K562 (cell line): ENCODE data around the gene C10orf95. TPM values are rescaled to one million over a fixed set of nuclear protein-coding genes. Genes with fewer than 3 reads are reported as not detected.
A peak's percentile ranks its signal among the peaks of the same experiment; 100 is the strongest.

ENCODE experiments used
- ESRRA ChIP-seq: fragments of 450-650 bp; IDR thresholded peaks from 2 replicates; pipeline ENCODE4 v1.6.1; 2014; ENCODE audit warnings: low read depth, mild to moderate bottlenecking, moderate library complexity, borderline replicate concordance
- EZH2 ChIP-seq: IDR thresholded peaks from 2 replicates; pipeline ENCODE4 v1.6.1; 2012; ENCODE audit warnings: low read depth, mild to moderate bottlenecking, inconsistent platforms, low read length, borderline replicate concordance
- MTA3 ChIP-seq: fragments of 450-650 bp; formaldehyde crosslinking; IDR thresholded peaks from 2 replicates; pipeline ENCODE4 v1.6.1; 2017; ENCODE audit warnings: mild to moderate bottlenecking, borderline replicate concordance
- NFIX ChIP-seq: fragments of 250-450 bp; sonication (Bioruptor Pico); IDR thresholded peaks from 2 replicates; pipeline ENCODE4 v1.4.0; 2020; ENCODE audit warnings: low read depth, mild to moderate bottlenecking, moderate library complexity
- PHB ChIP-seq: fragments of 250-450 bp; sonication (Bioruptor Pico); IDR thresholded peaks from 2 replicates; pipeline ENCODE4 v1.5.0; 2021
- ZFP30 ChIP-seq: fragments of 250-450 bp; sonication (Bioruptor Pico); IDR thresholded peaks from 2 replicates; pipeline ENCODE4 v1.8.0; 2022; ENCODE audit warnings: moderate library complexity, mild to moderate bottlenecking, inconsistent platforms, borderline replicate concordance
- ZFX ChIP-seq: sonication (generic); formaldehyde crosslinking; IDR thresholded peaks from 2 replicates; pipeline ENCODE4 v1.8.0; 2022; ENCODE audit warnings: mild to moderate bottlenecking, missing genetic modification reagents, moderate library complexity
- ZNF274 ChIP-seq: IDR thresholded peaks from 2 replicates; pipeline ENCODE4 v1.6.1; 2011; ENCODE audit warnings: low read depth, mild to moderate bottlenecking, low read length, moderate library complexity, borderline replicate concordance
- ZNF445 ChIP-seq: fragments of 250-450 bp; sonication (Bioruptor Pico); IDR thresholded peaks from 2 replicates; pipeline ENCODE4 v1.4.0; 2020; ENCODE audit warnings: low read depth, mild to moderate bottlenecking, moderate library complexity
- polyA plus RNA-seq, 8 experiments: library from polyadenylated mRNA; depleted of rRNA in 4 of 8; stranded (reverse) in 5 of 8; unstranded in 3 of 8; fragments of >200 nt; fragmentation: Nextera tagmentation in 2 of 8; fragmentation: Illumina TruSeq in 1 of 8; extraction: Ambion mirVana in 2 of 8; extraction: Trizol in 1 of 8; gene quantifications; 2 replicates each; pipeline versions ENCODE4 v1.2.1 to v1.2.3, GENCODE V29; 2011 to 2014; ENCODE audit warnings: inconsistent platforms in 1 of 8, missing spikeins in 1 of 8
- total RNA-seq, 7 experiments: library from RNA; depleted of rRNA in 6 of 7; stranded (reverse); fragments of >200 nt in 6 of 7; fragmentation: Illumina TruSeq in 2 of 7; extraction: Trizol in 2 of 7; gene quantifications; 2 replicates each; pipeline versions ENCODE4 v1.2.1 to v1.2.3, GENCODE V29; 2011 to 2021; ENCODE audit warnings: low replicate concordance in 1 of 7
- TF ChIP-seq, protein P1 (sequence below): sonication (generic); formaldehyde crosslinking; IDR thresholded peaks from 2 replicates; pipeline ENCODE4 v1.8.1; 2023; ENCODE audit warnings: mild to moderate bottlenecking, missing genetic modification reagents, moderate library complexity
- TF ChIP-seq, protein P2 (sequence below): fragments of 200-800 bp; sonication (Bioruptor generic); IDR thresholded peaks from 2 replicates; pipeline ENCODE4 v1.6.1; 2016; ENCODE audit warnings: missing genetic modification characterization, missing compliant biosample characterization
- TF ChIP-seq, protein P3 (sequence below): fragments of 450-650 bp; IDR thresholded peaks from 2 replicates; pipeline ENCODE4 v1.6.1; 2014; ENCODE audit warnings: low read depth, mild to moderate bottlenecking, moderate library complexity, borderline replicate concordance
- TF ChIP-seq, protein P4 (sequence below): fragments of 250-450 bp; sonication (Bioruptor Pico); IDR thresholded peaks from 2 replicates; pipeline ENCODE4 v1.8.0; 2022; ENCODE audit warnings: inconsistent platforms
- TF ChIP-seq, protein P5 (sequence below): fragments of 250-450 bp; sonication (Bioruptor Pico); IDR thresholded peaks from 2 replicates; pipeline ENCODE4 v1.9.0; 2021; ENCODE audit warnings: mild to moderate bottlenecking, inconsistent platforms

The C10orf95 gene
- total and polyA plus RNA-seq, 9 of the 15 experiments (the other 6 are each of a cell fraction or from before 2014, with no cell fraction given): 0.03 to 0.41 (median 0.17) TPM; not detected in 1

DNA sequence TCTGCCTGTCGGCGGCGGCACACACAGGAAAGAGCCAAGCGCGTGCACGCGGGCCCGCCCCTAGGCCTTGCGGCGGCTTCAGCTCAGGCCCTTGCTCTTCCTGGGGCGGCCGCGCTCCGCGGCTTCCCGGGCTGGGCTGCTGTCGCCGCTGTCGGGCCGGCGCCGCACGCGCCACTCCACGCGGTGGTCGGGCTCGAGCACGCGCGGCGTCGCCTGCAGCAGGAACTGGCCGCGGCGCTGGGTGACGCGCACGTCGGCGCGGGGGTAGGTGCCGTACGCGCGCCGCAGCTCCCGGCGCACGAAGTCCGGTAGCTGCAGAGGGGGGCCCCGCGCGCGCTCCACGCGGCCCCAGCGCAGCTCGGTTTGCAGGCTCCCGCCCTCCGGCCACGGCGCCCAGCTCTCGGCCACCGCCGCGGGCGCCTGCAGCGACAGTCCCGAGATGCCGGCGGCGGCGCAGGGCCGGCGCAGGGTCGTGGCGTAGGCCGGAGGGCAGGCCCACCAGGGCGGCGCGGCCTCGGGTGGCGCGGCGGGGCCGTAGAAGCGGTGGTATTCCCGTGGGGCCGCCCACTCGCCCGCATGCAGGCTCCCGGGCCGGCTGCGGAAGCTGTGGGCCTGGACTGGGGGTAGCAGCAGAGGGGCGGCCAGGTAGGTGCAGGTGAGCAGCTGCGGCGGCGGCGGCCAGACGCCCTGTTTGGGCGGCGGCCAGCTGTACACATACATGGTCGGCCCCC is 804 bp downstream of the C10orf95 start (continued):
- TF ChIP-seq ZFP30 (CRISPR knock-in tag): no peak
- TF ChIP-seq, protein P1, sequence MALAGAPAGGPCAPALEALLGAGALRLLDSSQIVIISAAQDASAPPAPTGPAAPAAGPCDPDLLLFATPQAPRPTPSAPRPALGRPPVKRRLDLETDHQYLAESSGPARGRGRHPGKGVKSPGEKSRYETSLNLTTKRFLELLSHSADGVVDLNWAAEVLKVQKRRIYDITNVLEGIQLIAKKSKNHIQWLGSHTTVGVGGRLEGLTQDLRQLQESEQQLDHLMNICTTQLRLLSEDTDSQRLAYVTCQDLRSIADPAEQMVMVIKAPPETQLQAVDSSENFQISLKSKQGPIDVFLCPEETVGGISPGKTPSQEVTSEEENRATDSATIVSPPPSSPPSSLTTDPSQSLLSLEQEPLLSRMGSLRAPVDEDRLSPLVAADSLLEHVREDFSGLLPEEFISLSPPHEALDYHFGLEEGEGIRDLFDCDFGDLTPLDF (CRISPR knock-in tag): peak; percentile 81; the same call in 1 of the 2 replicates
- TF ChIP-seq, protein P2, sequence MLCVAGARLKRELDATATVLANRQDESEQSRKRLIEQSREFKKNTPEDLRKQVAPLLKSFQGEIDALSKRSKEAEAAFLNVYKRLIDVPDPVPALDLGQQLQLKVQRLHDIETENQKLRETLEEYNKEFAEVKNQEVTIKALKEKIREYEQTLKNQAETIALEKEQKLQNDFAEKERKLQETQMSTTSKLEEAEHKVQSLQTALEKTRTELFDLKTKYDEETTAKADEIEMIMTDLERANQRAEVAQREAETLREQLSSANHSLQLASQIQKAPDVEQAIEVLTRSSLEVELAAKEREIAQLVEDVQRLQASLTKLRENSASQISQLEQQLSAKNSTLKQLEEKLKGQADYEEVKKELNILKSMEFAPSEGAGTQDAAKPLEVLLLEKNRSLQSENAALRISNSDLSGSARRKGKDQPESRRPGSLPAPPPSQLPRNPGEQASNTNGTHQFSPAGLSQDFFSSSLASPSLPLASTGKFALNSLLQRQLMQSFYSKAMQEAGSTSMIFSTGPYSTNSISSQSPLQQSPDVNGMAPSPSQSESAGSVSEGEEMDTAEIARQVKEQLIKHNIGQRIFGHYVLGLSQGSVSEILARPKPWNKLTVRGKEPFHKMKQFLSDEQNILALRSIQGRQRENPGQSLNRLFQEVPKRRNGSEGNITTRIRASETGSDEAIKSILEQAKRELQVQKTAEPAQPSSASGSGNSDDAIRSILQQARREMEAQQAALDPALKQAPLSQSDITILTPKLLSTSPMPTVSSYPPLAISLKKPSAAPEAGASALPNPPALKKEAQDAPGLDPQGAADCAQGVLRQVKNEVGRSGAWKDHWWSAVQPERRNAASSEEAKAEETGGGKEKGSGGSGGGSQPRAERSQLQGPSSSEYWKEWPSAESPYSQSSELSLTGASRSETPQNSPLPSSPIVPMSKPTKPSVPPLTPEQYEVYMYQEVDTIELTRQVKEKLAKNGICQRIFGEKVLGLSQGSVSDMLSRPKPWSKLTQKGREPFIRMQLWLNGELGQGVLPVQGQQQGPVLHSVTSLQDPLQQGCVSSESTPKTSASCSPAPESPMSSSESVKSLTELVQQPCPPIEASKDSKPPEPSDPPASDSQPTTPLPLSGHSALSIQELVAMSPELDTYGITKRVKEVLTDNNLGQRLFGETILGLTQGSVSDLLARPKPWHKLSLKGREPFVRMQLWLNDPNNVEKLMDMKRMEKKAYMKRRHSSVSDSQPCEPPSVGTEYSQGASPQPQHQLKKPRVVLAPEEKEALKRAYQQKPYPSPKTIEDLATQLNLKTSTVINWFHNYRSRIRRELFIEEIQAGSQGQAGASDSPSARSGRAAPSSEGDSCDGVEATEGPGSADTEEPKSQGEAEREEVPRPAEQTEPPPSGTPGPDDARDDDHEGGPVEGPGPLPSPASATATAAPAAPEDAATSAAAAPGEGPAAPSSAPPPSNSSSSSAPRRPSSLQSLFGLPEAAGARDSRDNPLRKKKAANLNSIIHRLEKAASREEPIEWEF: no peak
- TF ChIP-seq, protein P3, sequence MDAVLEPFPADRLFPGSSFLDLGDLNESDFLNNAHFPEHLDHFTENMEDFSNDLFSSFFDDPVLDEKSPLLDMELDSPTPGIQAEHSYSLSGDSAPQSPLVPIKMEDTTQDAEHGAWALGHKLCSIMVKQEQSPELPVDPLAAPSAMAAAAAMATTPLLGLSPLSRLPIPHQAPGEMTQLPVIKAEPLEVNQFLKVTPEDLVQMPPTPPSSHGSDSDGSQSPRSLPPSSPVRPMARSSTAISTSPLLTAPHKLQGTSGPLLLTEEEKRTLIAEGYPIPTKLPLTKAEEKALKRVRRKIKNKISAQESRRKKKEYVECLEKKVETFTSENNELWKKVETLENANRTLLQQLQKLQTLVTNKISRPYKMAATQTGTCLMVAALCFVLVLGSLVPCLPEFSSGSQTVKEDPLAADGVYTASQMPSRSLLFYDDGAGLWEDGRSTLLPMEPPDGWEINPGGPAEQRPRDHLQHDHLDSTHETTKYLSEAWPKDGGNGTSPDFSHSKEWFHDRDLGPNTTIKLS: 0 out of 2 replicates have a peak, but pooled peaks have one; percentile 46
- peak; percentile 56; the same call in 1 of the 2 replicates for TF ChIP-seq MTA3
- TF ChIP-seq EZH2: no peak
- TF ChIP-seq ZFX (CRISPR knock-in tag): peak; percentile 69
- TF ChIP-seq, protein P4, sequence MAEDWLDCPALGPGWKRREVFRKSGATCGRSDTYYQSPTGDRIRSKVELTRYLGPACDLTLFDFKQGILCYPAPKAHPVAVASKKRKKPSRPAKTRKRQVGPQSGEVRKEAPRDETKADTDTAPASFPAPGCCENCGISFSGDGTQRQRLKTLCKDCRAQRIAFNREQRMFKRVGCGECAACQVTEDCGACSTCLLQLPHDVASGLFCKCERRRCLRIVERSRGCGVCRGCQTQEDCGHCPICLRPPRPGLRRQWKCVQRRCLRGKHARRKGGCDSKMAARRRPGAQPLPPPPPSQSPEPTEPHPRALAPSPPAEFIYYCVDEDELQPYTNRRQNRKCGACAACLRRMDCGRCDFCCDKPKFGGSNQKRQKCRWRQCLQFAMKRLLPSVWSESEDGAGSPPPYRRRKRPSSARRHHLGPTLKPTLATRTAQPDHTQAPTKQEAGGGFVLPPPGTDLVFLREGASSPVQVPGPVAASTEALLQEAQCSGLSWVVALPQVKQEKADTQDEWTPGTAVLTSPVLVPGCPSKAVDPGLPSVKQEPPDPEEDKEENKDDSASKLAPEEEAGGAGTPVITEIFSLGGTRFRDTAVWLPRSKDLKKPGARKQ (CRISPR knock-in tag): no peak
- no peak for TF ChIP-seq ZNF445 (CRISPR knock-in tag)
- peak; percentile 25; the same call in 1 of the 2 replicates for TF ChIP-seq ESRRA
- TF ChIP-seq PHB: no peak
- TF ChIP-seq NFIX (CRISPR knock-in tag): no peak
- TF ChIP-seq ZNF274: no peak
- TF ChIP-seq, protein P5, sequence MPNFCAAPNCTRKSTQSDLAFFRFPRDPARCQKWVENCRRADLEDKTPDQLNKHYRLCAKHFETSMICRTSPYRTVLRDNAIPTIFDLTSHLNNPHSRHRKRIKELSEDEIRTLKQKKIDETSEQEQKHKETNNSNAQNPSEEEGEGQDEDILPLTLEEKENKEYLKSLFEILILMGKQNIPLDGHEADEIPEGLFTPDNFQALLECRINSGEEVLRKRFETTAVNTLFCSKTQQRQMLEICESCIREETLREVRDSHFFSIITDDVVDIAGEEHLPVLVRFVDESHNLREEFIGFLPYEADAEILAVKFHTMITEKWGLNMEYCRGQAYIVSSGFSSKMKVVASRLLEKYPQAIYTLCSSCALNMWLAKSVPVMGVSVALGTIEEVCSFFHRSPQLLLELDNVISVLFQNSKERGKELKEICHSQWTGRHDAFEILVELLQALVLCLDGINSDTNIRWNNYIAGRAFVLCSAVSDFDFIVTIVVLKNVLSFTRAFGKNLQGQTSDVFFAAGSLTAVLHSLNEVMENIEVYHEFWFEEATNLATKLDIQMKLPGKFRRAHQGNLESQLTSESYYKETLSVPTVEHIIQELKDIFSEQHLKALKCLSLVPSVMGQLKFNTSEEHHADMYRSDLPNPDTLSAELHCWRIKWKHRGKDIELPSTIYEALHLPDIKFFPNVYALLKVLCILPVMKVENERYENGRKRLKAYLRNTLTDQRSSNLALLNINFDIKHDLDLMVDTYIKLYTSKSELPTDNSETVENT (CRISPR knock-in tag): peak; percentile 76; the same call in 1 of the 2 replicates
